Measurements from ENCODE around the gene MYO5B.
"Not testable (repeated sequence)": the region's sequence is repeated elsewhere in the genome, so short reads cannot be mapped to it uniquely, and the experiment has no call there.

MYO5B gene

DNA sequence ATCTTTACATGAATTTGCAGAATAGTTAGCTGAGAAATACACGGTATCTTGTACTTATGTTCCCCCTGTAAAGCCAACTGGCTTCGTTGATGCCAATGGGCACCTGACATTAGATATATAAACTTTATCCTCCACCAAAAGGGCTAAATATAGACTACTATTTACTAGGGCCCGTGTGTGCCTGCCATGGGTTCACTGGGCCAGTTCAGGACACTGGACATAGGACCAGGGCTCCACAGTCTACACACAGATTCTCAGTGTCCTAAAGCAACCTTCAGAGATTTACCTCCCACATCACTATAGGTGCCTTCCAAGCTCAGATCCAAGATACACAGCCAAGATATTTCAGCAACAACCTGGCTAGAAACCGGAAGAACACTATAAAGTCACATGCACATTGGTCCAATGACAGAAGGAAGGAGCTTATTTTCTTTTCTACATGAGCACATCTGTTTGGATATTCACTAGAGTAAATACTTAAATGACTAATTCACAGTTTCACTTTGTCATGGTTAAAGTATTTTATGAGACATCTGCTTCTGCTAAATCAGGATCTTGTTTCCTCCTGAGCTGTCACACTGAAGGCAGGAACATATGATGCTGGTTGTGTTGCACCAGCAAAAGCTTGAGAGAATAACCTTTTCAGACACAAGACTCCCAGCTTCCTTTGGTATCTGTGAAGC is 95.1 kb downstream of the MYO5B start:
- DNase-seq (ENCODE audit: low spot score), result no peak

DNA sequence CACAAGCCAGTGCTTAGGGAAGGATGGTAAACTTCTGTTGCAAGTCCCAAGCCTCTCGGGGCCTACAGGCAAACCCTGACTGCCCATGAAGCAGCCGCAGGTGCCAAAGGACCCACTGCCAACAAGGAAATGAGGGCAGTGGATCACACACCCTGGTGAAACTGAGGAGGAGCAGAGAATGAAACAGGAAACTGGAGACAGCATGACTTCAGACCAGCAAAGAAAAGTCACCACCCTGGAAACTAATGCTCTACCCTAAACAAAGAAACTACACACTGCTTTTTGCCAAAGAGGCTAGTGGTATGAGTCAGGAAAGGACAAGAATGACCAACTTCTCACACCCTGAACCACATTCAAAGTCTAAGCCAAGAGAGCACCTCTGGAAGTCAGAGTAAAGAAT is 97.2 kb downstream of the MYO5B start:
- no peak for DNase-seq (ENCODE audit: low spot score)

DNA sequence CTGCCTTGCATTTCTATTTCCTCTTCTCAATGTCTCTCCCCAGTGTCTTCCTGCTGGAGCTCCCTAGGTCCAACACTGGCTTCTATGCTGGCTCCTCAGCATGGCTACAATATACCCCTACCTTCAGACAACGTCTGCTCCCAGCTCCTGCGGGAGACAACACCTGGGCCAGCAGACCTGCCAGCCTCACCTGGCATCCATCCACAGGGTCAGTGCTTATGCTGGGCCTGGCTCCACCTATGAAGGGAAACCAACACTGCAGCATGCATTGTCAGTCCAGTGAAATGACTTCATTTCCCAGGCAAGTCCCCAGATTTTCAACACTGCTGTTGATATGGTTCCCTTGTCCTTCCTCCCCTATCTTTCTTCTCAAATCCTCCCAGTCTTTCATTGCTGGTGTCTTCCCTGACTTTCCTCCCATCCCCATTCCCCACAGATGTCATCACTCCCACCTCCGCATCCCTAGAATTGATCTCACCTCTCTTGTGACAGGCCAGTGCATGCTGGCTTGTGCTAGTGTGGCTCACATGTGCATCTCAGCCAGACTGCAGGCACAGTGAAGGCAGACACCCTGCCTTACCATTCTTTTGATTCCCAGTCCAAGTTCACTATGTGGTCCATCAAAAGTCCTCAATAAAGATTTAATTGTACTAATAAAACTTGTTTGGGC is 98.0 kb downstream of the MYO5B start:
- DNase-seq (ENCODE audit: low spot score), result no peak

DNA sequence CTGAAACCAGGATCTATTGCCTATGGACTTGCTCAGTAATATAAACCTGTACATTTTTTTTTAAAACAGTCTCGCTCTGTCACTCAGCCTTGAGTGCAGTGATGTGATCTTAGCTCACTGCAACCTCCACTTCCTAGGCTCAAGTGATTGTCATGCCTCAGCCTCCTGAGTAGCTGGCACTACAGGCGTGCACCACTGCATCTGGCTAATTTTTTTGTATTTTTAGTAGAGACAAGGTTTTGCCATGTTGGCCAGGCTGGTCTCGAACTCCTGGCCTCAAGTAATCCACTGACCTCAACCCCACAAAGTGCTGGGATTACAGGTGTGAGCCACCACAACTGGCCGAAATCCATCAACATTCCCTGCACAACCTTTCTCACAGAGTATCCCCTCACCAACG is 100.2 kb downstream of the MYO5B start:
- DNase-seq (ENCODE audit: low spot score), result not testable (repeated sequence)

DNA sequence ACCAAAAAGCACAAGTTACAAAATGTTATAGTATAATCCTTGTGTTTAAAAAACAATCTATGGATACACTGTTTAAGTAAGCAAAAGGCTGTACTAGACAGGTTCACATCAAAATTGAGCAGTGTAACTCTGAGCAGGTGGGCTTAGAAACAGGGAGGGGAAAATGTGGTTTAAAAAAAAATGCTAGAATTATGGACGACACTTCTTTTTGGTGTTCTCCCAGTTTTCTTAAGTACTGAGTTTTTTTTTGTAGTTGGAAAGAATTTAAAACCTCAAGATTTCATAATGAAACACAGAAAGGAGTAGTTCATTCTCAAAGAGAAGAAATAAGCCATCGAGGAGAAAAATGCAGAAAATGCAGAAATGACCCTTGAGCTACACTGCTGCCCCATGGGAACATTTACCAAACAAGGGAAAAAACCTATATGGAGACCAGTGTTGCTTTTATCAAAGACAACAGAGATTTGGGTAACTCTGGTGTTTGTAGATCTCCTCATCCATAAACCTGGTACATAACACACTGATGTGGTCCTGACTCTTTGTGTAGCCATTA is 100.7 kb downstream of the MYO5B start:
- no peak for DNase-seq (ENCODE audit: low spot score)

DNA sequence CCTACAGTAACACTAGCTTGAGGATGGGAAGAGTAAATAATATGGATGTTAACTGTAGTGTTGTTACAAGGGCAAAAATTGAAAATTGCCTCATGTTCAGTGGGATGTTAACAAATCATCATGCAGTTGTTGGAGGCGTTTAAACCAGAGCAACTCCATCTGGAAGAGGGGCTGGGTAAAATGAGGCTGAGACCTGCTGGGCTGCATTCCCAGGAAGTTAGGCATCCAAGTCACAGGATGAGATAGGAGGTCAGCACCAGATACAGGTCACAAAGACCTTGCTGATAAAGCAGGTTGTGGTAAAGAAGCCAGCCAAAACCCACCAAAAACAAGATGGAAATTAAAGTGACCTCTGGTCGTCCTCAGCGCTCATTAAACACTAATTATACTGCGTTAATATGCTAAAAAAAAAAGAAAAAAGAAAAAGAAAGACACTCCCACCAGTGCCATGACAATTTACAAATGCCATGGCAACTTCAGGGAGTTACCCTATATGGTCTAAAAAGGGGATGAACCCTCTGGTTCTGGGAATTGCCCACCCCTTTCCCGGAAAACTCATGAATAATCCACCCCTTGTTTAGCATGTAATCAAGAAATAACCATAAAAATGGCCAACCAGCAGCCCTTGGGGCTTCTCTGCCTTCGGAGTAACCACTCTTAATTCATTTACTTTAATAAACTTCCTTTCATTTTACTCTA is 101.4 kb downstream of the MYO5B start:
- no peak for DNase-seq (ENCODE audit: low spot score)

DNA sequence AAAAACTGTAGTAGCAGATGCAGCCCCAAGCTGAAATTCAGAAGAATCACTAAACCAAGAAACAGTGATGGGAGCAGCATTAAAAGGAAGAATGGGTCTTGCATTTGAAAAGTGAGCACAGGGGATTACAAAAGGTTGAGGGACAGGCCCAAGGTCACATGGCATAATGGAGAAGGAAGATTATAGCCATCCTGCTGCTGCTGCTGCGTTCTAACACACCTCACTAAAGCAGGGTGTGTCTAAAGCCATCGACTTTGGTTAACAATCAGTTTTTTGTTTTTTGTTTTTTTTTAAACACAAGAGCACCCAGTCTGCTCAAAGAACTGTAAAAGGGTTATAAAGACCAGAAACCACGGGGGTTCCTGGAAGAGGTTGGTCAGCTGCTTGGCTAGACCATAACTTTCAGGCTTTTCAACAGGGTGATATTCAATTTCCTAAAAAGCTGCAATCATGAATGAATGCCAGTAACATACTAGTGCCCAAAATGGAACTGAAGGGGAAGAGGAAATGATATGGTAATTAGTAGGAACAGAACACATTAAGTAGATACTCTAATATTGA is 102.6 kb downstream of the MYO5B start:
- no peak for DNase-seq (ENCODE audit: low spot score)

DNA sequence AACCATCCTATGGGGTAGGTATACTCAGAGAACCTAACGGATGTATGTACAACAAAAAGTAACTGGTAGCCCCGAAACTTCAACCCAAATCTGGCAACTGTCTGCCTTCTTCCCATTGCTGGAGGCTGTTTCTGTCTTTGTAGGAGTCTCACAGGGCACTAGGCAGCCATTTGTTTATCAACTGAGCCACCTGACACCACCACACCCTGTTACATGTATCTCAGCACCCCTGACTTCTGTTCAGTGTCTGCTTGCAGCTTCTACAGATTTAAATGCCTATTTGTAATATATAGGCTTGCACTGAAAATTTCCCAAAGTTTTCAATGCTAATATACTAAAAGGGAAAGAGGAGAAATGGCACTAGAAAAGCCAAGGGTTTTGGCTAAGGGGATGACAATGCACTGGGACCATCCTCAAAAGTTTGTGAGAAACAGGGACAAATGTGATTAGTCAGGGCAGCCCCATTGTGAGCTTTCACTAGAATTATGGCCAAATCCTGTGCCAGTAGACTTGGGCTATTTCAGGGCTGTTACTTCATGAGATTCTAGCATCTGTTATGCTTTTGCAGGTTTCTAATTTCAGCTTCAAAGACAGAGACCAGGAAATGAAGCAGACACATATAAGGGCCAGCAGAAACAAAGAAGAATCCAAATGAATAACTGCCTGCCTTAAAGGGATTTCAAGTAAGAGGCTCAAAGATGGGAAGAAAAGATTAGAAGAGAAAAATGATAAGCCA is 103.3 kb downstream of the MYO5B start:
- DNase-seq (ENCODE audit: low spot score), result no peak

DNA sequence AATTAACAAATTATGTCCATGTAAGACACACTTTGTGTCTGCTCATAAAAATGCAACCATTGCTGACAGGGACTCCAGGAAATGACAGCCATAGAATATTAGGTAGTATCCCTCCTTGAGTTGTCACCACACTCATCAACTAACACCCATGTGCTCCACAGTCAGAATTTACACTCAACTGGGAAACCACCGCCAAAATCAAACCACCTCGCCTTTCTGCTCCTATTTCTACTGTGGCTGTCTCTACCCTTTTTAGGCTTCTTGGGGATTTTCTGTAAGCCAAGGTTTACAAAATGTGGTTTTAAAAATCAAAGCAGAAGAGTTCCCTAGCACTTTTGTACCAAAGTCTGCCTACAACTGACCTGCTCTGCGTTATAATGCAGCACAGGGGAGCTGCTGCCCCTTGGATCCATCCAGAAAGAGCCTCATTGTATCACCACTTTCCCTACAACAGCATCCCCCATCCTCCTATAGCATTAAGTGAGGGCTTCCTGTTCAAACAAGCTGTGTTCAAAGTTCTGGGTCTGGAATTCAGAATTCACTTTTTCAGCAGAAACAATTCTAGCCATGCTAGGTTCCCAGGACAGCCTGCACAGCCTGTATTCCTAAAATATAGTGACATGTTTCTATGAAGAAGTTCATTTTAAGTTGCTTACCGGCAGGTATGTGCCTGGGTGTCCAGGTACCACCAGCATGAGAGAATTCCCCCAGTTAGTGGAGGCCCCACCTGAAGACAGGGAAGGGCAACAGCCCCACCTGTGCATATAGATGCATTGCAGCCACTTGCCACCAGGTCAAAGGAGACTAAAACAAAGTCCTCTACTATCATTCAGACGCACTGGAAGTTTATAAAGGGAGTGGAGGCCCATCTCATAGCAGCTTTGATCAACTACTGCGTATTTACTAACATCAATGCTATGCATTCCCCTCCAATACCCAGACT is 104.3 kb downstream of the MYO5B start:
- DNase-seq (ENCODE audit: low spot score), result no peak

DNA sequence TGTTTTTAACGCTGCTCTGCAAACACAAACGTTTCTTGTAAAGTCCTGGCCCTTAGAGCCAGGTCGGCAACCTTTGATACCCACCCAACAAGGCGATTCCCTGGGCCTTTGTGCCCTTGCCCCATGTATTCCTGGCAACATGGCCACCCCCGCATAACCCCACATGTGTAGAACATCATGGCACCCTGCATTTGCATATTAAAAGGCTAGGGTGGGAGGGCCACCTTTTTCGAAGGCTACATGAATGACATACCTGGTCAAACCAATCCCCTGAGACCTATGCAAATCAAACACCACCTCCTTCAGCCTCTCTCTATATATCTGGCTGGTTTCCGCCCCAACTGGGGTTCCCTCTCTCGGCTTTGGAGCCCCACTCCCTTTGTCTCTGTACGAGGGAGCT is 105.2 kb downstream of the MYO5B start:
- DNase-seq (ENCODE audit: low spot score), result no peak

DNA sequence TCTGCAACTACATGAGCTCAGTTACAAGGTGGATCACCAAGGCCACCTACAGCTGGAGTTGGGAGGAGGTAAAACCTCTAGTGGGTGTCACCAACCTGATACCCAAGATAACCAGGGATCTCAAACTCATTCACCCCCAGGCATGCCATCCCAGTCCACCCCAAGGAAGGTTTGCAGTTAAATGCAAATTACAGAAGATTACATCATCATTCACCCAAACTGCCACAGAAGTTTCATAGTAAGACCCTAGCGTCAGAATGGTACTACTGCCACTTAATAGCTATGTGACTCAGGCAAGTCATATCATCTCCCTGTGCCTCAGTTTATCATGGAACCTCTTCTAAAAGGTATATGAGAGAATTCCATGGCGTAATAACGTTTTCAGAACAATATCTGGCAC is 111.2 kb downstream of the MYO5B start:
- no peak for DNase-seq (ENCODE audit: low spot score)

DNA sequence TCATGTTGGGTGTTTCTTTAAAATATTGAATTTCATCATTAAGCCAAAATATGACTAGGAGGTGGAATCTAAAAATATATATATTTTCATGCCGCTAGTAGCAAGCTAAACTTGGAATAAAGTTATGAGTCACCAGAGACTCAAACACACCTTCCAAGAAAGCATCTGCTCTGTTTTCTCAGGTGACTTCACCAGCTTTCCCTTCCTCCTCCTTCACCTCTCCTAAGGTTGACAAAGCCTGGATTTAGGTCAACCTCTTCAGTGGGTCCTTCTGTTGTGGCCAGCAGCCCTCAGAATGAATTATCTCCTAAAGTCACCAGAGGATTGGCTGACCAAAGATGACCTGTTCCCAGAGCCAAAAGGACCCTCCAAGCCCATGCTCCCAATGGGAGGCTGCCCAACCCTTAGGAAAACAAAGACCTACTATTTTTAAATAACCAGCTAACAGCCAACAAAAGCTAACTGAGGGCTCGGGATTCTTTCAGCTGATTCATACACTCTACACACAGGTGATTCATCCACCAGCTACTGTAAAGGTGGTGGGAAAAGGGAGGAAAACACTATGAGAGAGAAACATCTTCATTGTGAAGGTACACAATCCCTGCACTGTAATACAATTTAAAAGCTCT is 113.9 kb downstream of the MYO5B start:
- no peak for DNase-seq (ENCODE audit: low spot score)

DNA sequence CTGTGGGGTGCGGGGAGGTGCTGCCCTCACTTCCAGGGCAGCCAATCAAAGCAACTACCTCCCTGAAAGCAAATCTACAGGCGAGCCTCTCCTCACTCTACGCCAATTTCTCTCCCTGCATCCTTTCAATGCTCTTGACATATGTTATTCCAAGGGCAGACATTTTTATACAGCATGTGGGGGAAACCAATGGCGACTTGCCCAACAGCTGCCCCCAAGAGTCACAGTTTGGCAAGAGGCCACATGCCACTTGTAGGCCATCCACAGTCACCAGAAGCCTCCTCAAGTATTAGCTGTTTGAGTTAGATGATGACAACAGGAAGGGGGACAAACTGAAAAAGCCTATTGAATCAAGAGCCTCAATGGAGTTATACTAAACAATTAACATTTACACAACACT is 114.6 kb downstream of the MYO5B start:
- DNase-seq (ENCODE audit: low spot score), result no peak

DNA sequence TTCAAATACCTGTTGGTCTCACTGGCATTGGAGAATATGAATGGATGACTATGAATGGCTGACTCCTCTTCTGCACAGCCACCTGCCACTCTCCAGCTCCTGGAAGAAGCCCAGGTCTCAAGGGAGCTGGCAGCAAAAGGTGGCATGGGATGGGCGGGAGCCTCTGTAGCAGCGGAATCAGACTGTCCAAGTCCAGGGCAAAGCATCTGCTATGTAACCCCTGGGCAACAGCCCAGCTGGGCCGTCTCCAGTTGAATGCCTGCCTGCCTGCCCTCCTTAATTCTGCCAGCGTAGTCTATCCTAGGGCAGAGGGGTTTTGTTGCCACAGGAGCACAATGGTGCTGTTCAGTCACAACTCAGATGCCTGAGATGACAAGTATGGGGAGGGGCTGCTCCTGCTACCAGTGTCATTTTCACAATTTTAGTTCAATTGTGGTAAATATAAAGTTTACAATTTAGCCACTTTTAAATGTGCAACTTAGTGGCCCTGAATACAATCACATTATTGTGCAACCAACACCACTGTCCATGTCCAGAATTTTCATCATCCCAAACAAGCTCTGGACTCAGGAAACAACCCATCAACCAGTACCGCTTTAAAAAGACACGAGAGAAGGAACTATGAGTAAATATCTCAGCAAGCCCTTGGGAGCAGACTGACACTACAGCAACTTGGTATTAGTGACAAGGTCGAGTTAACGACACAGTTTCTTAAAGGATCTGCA is 115.2 kb downstream of the MYO5B start:
- peak; percentile 87 for DNase-seq (ENCODE audit: low spot score)

DNA sequence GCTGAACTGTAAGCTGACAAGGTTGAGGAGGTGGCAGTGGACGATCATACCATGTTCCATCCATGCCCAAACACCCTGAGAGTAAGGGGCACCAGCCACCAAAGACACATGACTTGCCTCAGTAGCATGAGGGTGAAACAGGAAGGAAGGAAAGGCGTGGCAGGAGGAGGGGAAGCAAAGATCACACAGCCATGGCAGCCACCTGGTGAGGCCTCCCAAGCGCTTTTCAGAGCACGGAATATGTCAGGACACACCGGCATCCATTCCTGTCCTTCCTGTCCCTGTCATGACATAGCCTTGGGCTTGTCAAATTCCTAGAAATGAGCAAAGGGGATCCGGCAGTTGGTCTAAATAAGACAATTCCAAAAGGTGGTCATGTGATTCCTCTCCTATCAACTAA is 118.7 kb downstream of the MYO5B start:
- no peak for DNase-seq (ENCODE audit: low spot score)

DNA sequence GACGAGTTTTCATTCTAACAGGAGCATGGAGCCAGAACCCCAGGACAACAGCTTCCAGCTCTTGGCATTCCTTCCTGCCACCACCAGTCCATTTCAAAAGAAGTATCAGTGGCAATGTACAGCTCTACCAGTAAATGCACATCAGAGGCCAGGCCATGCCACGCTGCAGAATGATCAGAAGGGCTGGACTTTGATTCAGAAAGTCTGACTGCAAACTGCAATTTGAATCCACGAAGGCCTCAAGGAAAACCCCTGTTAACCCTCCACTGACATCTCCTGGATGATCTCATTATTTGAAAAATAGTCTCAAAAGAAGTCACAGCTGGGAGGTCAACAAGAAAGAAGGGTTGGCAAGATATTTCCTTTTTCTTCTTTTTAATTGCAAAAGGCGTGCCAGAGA is 119.2 kb downstream of the MYO5B start:
- DNase-seq (ENCODE audit: low spot score), result no peak

DNA sequence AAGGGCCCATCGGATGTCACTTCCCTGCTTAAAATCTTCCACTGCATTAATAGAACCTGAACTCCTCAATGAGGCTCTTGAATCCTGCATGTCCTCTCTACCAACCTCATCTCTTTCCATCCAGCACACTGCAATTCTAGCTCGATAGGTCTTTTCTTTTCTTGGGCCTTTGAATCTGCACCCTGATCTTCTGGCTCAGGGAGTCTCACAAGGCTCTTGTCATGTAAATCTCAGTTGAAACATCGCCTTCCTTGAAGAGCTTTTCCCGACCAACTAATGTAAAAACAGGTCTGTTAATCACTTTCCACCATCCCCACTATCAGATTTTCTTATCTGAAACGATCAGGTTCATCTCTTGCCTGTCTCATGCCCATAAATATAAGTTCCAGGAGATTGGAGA is 120.5 kb downstream of the MYO5B start:
- no peak for DNase-seq (ENCODE audit: low spot score)

DNA sequence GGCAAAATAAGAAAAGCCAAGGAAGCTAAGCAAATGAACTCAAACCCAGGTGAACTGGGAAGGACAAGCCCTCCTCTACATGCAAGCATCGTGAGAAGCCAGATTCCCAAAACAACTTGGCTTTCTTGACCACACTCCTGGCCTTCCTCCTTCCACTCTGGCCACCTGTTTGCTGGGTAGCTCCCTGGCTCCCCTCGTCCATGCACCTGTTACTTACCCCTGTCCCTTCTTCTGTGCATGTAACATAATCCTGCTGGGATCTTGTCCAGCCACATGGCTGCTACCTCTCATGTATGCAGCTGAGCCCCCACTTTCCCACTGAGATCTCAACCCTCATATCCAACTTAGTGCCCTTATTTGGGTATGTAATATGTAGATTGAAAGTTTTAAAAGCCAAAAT is 121.6 kb downstream of the MYO5B start:
- DNase-seq (ENCODE audit: low spot score), result no peak

DNA sequence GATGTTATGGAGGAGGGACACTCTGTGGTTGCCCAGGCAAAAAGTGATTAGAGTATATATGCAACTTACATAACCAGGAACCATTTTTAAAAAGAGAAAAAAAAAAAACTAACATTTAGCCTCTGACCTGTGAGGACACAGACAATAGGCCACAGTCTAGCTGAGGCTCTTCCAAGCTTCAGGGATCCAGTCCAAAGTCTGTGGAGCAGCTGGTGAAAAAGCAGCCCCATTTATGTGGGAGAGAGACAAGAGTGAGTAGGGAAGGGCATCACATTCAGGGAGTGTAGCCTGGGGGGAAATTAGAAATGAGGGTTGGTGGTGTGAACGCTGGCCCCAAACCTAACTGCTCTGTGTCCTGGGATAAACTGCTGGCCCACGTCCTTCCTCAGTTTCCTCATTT is 122.8 kb downstream of the MYO5B start:
- DNase-seq (ENCODE audit: low spot score), result no peak

DNA sequence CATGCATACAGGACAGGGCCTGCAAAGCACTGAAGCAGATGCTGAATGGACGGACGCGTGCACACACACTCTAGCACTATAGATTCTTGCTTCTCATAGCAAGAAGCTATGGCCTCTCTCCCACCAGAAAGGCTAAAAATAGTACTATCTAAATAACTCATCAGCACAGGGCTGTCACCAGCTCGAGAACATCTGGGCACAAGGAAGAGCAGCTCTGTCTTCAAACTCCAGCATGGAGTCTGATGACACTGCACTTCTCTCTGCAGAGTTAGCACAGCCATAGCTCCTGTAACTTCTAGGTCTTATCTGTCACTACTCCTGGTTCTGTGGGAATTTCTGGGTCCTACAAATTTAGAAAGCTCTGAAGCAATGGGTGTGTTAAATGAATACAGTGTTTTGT is 123.5 kb downstream of the MYO5B start:
- DNase-seq (ENCODE audit: low spot score), result no peak
